GM19193 (cell line): ENCODE results near the gene TUBA4A.
A peak's percentile ranks its signal among the peaks of the same experiment; 100 is the strongest.

Experiments
- POLR2A ChIP-seq: IDR thresholded peaks from 4 replicates; pipeline ENCODE4 v1.6.1; 2011; ENCODE audit not compliant: insufficient read depth, insufficient read length; ENCODE audit errors: extremely low read depth

The TUBA4A gene

GRCh38 chr2:219278655-219279150 is 25.0 kb upstream of the TUBA4A start:
- no peak for TF ChIP-seq POLR2A

GRCh38 chr2:219277703-219278654 is 24.3 kb upstream of the TUBA4A start:
- no peak for TF ChIP-seq POLR2A

- TF ChIP-seq POLR2A = no peak
Measured at GRCh38 chr2:219274361-219274921, 20.7 kb upstream of the TUBA4A start.

GRCh38 chr2:219273937-219274336 is 20.2 kb upstream of the TUBA4A start:
- TF ChIP-seq POLR2A = no peak

- TF ChIP-seq POLR2A = no peak
Measured at GRCh38 chr2:219272995-219273394, 19.3 kb upstream of the TUBA4A start.

- no peak for TF ChIP-seq POLR2A
Measured at GRCh38 chr2:219272356-219272755, 18.6 kb upstream of the TUBA4A start.

GRCh38 chr2:219271021-219271420 is 17.3 kb upstream of the TUBA4A start:
- no peak for TF ChIP-seq POLR2A

- TF ChIP-seq POLR2A = no peak
Measured at GRCh38 chr2:219270055-219270372, 16.3 kb upstream of the TUBA4A start.

- TF ChIP-seq POLR2A = no peak
Measured at GRCh38 chr2:219269362-219270054, 15.8 kb upstream of the TUBA4A start.

- no peak for TF ChIP-seq POLR2A
Measured at GRCh38 chr2:219268294-219268693, 14.6 kb upstream of the TUBA4A start.

- no peak for TF ChIP-seq POLR2A
Measured at GRCh38 chr2:219266886-219267285, 13.2 kb upstream of the TUBA4A start.

GRCh38 chr2:219266232-219266631 is 12.5 kb upstream of the TUBA4A start:
- no peak for TF ChIP-seq POLR2A

- no peak for TF ChIP-seq POLR2A
Measured at GRCh38 chr2:219261024-219261855, 7.5 kb upstream of the TUBA4A start.

- no peak for TF ChIP-seq POLR2A
Measured at GRCh38 chr2:219254590-219255201, 978 bp upstream of the TUBA4A start.

GRCh38 chr2:219252900-219253752 is 592 bp downstream of the TUBA4A start, which contains the start of gene TUBA4B:
Gene TUBA4B, plus strand, starts transcription at chr2:219253243. Its CDS starts 165 bp downstream, at chr2:219253408.
- peak; percentile 48 for TF ChIP-seq POLR2A
